Activated T-cell treated with anti-CD3 and anti-CD28 coated beads, Interleukin-2, amount 50 U/mL, for 4 hours (primary cell): ENCODE measurements around the gene NBAS. TPM values are rescaled to one million over a fixed set of nuclear protein-coding genes. Genes with fewer than 3 reads are reported as not detected.

Experiments
- ATAC-seq, 2 donors: fragments of 200-7000 bp; cut with Tn5 transposase; one replicate each; pipeline ENCODE4 v1.10.0; 2021
- DNase-seq: peaks from one replicate; pipeline ENCODE4 v3.0.0-alpha.2; 2020
- H3K27me3 Mint-ChIP-seq: one replicate; pipeline ENCODE4 v1.8.0; 2021; ENCODE audit warnings: low read depth, mixed read lengths
- H3K36me3 Mint-ChIP-seq: one replicate; pipeline ENCODE4 v1.8.0; 2022; ENCODE audit warnings: mixed read lengths; ENCODE audit not compliant: insufficient read depth
- H3K4me1 Mint-ChIP-seq: one replicate; pipeline ENCODE4 v1.8.0; 2021; ENCODE audit warnings: low read depth, mixed read lengths
- H3K4me3 Mint-ChIP-seq: one replicate; pipeline ENCODE4 v1.8.0; 2021; ENCODE audit warnings: mild to moderate bottlenecking, moderate library complexity, mixed read lengths
- H3K9me3 Mint-ChIP-seq: one replicate; pipeline ENCODE4 v1.8.0; 2021; ENCODE audit warnings: mixed read lengths
- total RNA-seq, 3 donors: library from RNA; stranded (reverse); gene quantifications; one replicate each; pipeline ENCODE4 v1.2.1, GENCODE V29; 2021

Gene NBAS
- total RNA-seq, 3 donors from 2014 or later = 28.5 to 30.4 (median 29.7) TPM

DNA sequence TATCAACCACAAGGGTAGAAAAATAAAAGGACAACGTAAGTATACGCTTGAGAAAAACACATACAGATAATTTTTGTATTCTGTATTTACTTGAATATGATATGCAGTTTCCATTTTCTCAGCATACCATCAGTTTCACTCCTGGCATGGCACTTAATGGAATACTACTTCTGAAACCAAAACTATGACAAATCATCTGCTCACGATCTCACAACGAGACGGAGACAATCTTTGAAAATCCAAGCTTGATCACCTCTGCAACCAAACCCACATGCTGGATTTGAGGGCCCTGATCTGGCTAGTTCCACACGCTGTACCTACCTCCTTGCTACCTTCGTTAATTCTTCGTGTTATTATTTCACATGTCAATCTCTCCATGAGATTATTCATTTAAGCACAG is 387.6 kb downstream of the NBAS start:
- DNase-seq (no peak), ATAC-seq (peak; percentile 19 to 24)
- H3K4me3 Mint-ChIP-seq = no peak overlapping the region
- peaks cover 37% of the 10 kb centered on the region for H3K4me1 Mint-ChIP-seq
- H3K27me3 Mint-ChIP-seq = no peaks in the 10 kb centered on the region
- H3K36me3 Mint-ChIP-seq = peaks cover 33% of the 10 kb centered on the region
- no peaks in the 10 kb centered on the region for H3K9me3 Mint-ChIP-seq

DNA sequence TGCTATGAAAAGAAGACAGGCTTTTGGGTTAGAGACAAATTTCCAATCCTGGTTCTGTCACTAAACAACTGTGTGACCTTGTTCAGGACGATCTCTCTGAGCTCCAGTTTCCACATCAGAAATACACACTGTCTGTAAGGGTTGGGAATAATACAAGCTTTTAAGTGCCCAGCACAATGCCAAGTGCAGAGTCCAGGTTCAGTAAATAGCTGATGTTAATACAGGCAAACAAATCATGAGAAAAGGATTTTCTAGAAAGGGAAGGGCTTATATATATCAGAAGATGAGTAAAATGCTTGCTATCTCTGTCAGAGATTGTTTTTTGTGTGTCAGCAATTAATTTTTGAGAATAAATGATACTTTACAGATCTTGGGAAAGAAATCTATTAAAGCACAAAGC is 388.3 kb downstream of the NBAS start:
- no peak for ATAC-seq
- no peak overlapping the region for H3K4me3 Mint-ChIP-seq

DNA sequence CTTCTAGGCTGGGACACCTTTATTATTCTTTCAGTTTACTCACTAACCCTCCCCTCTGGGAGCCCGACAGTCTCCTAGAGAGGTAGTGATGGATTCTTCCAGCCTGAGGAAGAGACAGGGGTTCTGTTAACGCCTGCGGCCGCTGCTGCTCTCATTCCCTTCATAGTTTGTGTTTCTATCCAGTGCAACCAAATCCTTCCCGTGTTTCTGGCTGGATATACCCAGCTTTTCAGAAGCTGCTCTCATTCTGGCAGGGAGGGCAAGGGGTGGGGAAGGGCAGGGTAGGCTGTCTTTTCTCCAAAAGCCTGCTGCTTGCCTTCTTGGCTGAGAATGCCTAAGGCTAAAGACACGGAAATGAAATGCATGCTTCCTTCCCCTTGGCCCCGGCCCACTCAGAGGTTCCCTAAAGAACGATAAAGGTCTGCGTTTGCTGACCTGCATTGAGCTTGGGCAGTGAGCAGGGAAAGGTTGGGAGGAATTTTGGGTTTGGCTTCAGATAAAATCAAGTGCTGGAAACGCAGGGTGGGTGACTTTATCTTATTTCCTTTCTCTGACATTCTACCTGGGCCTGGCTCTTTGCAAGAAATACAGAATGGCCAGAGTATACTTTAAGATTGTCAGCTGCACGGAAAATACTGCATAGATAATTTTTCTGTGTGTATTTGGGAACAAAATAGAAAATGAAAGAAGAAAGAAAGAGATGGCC is 390.9 kb downstream of the NBAS start:
- Mint-ChIP-seq H3K4me1 (peaks cover 9% of the 10 kb centered on the region), H3K36me3 (peaks cover 36% of the 10 kb centered on the region), H3K27me3 (no peaks in the 10 kb centered on the region), H3K9me3 (no peaks in the 10 kb centered on the region), H3K4me3 (no peak overlapping the region)
- no peak for DNase-seq
- no peak for ATAC-seq

More for the DNA sequence above, 388.3 kb downstream of the NBAS start:
- no peak for DNase-seq
- Mint-ChIP-seq H3K9me3 (no peaks in the 10 kb centered on the region), H3K27me3 (no peaks in the 10 kb centered on the region), H3K4me1 (peaks cover 32% of the 10 kb centered on the region), H3K36me3 (peaks cover 32% of the 10 kb centered on the region)

DNA sequence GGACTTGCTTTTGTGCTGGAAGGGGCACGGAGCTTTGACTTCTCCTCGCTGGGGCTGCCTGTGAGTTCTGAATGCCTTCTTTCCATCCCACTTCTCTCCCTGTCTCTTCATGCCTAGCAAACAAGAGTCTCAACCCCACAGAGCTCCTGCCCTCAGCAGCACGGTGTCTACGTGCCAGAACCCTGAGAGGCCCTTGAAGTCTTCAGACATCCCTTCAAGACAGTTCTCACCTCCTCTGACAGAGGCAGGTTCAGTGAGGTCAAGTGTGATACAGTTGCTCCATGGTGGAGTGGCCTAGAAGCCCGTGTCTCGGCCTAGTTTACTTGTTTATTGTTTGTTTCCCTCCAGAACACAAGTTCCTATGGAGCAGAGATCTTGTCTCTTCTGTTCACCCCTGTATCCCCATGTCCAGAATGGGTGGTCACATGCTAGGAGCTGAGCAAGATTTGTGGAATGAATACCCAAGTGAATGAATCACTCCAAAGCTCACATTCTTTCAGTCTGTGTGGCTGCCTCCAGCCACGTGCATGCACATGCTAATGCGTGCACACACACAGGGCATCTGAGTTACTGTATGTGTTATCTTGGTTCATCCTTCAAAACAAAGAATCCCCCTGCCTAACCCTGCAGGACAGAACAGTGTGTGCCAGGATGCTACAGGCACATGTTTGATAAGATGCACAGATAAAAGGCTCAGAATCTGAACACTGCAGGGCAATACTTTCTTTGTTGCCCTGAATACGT is 391.6 kb downstream of the NBAS start:
- Mint-ChIP-seq H3K36me3 (peaks cover 36% of the 10 kb centered on the region), H3K27me3 (no peaks in the 10 kb centered on the region), H3K4me3 (no peak overlapping the region), H3K9me3 (no peaks in the 10 kb centered on the region), H3K4me1 (peaks cover 9% of the 10 kb centered on the region)
- ATAC-seq (no peak), DNase-seq (no peak)

DNA sequence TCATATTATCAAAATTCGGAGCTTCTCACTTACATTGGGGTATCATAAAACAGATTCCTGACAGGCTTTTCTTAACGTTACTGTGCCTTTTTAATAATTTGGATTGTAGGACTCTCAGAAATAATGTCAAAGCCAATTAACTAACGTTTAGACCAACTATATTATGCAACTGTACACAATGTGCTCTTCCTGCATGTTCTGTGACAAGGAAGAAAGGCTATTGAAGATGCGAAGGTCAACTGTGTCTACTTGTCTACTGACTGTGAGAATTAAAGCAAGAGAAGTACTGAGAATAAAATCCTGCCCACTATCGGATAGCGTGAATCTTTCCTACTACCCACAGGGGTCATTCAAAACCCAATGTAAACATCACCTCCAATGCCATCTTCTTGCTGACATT is 393.0 kb downstream of the NBAS start:
- no peak overlapping the region for H3K4me3 Mint-ChIP-seq
- peaks cover 3% of the 10 kb centered on the region for H3K4me1 Mint-ChIP-seq
- peaks cover 30% of the 10 kb centered on the region for H3K36me3 Mint-ChIP-seq

DNA sequence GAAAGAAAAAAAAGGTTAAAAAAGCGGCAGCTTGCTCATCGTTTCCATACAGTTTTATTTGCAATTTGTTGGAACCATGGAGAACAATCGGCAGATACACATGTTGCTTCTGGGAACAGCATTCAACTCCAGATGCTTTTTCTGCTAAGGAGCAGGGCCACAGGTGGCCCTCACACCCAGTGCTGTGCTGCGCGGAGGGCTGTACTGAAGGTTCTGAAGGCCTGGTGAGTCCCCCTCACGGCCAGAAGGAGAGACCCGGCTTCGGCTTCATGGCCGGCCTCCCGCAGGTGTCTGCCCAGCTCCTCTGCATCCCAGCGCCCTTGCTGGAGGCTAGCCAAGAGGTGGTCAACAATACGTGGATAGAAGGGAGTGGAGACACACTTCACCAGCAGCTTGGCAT is 394.3 kb downstream of the NBAS start:
- H3K4me1 Mint-ChIP-seq = no peaks in the 10 kb centered on the region
- ATAC-seq = no peak
- H3K36me3 Mint-ChIP-seq = peaks cover 28% of the 10 kb centered on the region
- H3K9me3 Mint-ChIP-seq = no peaks in the 10 kb centered on the region
- DNase-seq = no peak
- H3K27me3 Mint-ChIP-seq = no peaks in the 10 kb centered on the region
- H3K4me3 Mint-ChIP-seq = no peak overlapping the region

More for the DNA sequence above, 393.0 kb downstream of the NBAS start:
- no peaks in the 10 kb centered on the region for H3K9me3 Mint-ChIP-seq
- DNase-seq (no peak), ATAC-seq (no peak)
- H3K27me3 Mint-ChIP-seq = no peaks in the 10 kb centered on the region

DNA sequence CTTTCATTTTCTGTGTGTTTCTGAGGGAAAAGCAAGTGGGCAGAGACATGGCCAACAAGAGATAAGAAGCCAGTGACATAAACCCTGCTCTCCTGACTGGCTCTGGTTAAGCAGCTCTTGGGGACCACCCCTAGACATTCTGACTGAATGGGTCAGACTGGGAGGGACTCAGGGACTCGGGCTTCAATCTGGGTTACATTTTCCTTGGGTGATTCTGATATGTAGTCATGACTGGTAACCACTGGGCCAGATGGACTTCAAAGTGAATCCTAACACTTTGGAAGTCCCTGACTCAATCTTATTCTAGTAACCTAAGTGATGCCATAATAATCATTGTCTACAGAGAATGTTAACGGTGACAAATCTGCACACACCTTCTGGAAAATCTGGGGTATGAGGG is 397.8 kb downstream of the NBAS start:
- DNase-seq (no peak), ATAC-seq (no peak)
- H3K36me3 Mint-ChIP-seq = peaks cover 13% of the 10 kb centered on the region
- H3K9me3 Mint-ChIP-seq = no peaks in the 10 kb centered on the region
- no peak overlapping the region for H3K4me3 Mint-ChIP-seq
- no peaks in the 10 kb centered on the region for H3K27me3 Mint-ChIP-seq
- H3K4me1 Mint-ChIP-seq = no peaks in the 10 kb centered on the region

DNA sequence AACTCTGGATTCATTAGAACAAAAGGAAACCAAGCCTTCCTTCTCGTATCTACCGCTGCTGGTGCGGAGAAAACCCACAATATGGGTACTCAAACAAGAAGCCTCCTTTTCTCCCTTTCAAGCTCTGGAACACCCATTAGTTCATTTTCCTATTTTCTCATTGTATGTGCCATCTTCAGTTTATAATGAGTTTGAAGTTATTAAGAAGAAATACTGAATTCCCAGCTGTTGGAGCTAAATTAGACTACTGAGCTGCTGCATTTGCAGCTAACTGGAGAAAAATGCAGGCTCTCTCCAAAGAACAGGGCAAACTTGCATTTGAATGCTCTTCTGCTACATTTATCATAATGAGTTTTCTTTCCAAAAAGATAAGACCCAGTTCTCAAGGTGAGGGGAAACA is 398.5 kb downstream of the NBAS start:
- H3K27me3 Mint-ChIP-seq = no peaks in the 10 kb centered on the region
- no peak overlapping the region for H3K4me3 Mint-ChIP-seq
- no peaks in the 10 kb centered on the region for H3K9me3 Mint-ChIP-seq
- ATAC-seq (no peak), DNase-seq (no peak)
- peaks cover 10% of the 10 kb centered on the region for H3K36me3 Mint-ChIP-seq
- no peaks in the 10 kb centered on the region for H3K4me1 Mint-ChIP-seq

DNA sequence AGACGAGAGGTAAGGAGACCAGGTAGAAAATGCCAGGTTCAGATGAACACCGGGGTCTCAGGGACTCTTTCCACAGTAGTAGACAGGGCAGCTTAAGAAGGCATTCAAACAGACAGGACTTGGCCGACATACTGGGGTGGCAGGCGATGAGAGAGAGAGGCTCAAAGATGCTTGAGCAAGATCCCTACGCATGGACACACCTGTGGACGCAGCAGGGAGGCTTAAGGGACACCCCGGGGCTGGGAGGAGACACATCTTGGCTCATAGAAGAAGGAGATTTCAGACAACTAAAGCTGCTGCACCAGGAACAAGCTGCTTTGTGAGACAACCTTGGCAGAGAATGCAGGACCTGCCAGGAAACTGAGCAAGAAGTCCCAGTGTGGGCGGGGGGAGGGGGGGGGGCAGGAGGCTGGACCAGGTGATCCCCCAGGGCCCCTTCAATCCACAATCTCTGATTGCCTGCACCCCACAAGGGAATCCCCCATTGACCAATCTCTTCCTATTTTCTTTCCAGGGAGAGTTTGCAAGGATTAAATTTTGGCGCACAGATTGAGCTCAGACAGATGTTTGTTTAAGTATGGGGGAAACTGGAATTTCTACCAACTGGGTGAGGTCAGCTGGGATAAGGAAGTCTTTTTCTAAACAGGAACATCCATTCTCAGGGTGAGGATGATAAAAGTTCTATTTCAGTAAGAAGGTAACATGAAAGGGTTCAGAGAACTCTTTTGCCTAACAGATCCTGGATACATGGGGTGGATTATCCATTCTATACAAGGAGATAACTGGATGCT is 400.7 kb downstream of the NBAS start:
- ATAC-seq (no peak), DNase-seq (no peak)
- H3K4me1 Mint-ChIP-seq = no peaks in the 10 kb centered on the region
- H3K9me3 Mint-ChIP-seq = no peaks in the 10 kb centered on the region
- H3K4me3 Mint-ChIP-seq = no peak overlapping the region
- no peaks in the 10 kb centered on the region for H3K36me3 Mint-ChIP-seq
- H3K27me3 Mint-ChIP-seq = no peaks in the 10 kb centered on the region

DNA sequence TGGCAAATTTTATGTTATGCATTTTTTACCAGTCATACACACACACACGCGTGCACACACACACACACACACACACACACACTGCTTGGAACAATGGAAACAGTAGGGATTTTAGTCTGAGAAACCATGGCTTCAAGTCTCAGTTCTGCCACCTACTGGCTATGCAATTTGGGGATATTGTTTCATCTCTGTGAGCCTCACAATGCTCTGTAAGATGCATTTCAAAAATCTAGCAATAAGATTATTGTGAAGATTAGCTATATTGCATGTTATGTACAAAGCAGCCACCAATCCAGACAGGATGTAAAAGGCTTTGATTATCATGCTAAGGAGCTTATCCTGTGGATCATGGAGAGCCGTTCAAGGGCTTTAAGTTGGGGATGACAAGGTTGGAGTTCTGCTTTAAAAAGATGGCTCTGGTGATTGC is 401.4 kb downstream of the NBAS start:
- H3K27me3 Mint-ChIP-seq = no peaks in the 10 kb centered on the region
- H3K4me3 Mint-ChIP-seq = no peak overlapping the region
- H3K36me3 Mint-ChIP-seq = no peaks in the 10 kb centered on the region
- ATAC-seq (no peak), DNase-seq (no peak)
- H3K9me3 Mint-ChIP-seq = no peaks in the 10 kb centered on the region
- H3K4me1 Mint-ChIP-seq = no peaks in the 10 kb centered on the region

DNA sequence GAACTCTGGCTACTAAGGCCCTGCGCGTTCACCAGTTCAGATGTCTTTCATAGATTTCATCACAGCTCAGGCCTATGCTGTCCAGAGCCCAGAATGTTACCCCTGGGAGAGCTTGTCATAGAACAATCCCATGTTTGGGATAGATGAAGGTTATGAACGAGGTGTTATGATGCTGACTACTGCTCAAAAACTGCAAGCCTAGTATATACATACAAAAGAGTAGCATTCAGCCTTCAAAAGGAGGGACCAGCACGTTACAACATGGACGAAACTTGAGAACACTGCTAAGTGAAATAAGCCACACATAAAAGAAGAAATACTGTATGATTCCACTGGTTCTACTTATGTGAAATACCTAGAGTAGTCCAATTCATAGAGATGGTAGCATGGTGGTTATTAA is 401.9 kb downstream of the NBAS start:
- Mint-ChIP-seq H3K27me3 (no peaks in the 10 kb centered on the region), H3K9me3 (no peaks in the 10 kb centered on the region), H3K36me3 (no peaks in the 10 kb centered on the region), H3K4me1 (no peaks in the 10 kb centered on the region), H3K4me3 (no peak overlapping the region)
- ATAC-seq (no peak), DNase-seq (no peak)

DNA sequence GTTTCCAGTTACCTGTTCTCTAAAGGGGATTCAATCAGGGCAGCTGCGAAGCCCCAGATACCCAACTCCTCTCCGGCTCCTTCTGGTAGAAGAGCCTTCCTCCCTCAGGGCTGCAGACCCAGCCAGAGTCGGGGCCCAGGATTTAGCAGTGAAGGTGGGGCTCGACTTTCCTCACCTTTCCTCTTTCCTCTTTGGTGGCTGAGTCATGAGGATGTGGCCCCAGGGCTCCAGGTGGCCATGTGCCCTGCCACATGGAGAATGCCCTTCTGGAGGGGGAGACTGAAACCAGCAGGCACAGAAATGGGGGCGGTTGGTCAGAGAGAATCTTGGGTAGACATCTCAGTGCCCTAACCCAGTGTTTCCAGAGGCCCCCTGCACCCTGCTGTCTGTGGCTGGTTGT is 402.6 kb downstream of the NBAS start:
- Mint-ChIP-seq H3K4me1 (no peaks in the 10 kb centered on the region), H3K4me3 (no peak overlapping the region), H3K27me3 (no peaks in the 10 kb centered on the region)

DNA sequence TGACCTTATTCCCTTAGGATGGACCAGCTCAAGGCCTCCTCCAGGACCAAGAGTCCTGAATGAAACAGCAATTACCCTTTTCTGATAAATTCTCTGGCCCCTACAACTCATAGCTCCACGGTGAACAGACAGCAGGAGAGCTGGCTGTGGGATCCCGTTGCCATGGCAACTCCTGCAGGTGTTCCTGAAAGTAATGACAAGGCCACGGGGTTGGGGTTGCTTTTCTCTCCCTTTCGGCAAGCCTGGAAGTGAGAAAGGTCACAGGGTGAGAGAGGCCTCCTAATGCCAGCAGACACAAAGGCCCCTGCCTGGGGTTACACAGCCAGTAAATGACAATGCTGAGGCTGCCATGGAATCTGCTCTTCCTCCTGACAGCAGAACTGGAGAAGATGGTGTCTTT is 403.0 kb downstream of the NBAS start:
- no peak overlapping the region for H3K4me3 Mint-ChIP-seq
- no peaks in the 10 kb centered on the region for H3K9me3 Mint-ChIP-seq
- no peak for DNase-seq
- H3K36me3 Mint-ChIP-seq = no peaks in the 10 kb centered on the region
- no peaks in the 10 kb centered on the region for H3K27me3 Mint-ChIP-seq
- ATAC-seq = no peak
- no peaks in the 10 kb centered on the region for H3K4me1 Mint-ChIP-seq

More for the DNA sequence above, 402.6 kb downstream of the NBAS start:
- ATAC-seq = no peak
- H3K9me3 Mint-ChIP-seq = no peaks in the 10 kb centered on the region
- no peaks in the 10 kb centered on the region for H3K36me3 Mint-ChIP-seq
- DNase-seq = no peak

DNA sequence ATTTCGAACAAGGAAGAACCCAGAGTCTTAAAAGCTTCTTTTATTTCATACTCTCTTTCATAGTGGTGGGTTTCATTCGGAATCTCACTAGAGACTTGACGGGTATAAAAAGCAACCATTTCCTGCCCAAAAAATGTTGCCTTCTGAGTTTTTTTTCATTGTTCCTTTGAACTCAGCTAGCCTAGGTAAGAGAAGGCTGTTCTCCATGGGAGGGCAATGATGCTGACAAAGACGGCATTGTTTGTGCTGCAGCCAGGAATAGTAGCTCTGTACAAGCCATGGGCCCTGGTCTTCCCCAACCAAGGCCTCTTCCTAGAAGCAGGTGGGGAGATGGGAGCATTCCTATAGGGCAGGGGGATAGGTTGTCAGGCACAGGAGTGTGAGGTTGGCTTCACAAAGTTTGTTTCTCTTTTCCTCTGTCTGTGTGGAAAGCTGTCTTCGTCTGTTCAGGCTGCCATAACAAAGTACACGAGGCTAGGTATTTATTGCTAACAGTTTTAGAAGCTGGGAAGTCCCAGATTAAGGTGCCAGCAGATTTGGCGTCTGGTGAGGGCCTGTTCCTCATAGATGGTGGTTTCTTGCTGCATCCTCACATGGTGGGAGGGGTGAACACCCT is 405.1 kb downstream of the NBAS start:
- Mint-ChIP-seq H3K9me3 (no peaks in the 10 kb centered on the region), H3K4me1 (no peaks in the 10 kb centered on the region), H3K4me3 (no peak overlapping the region), H3K36me3 (no peaks in the 10 kb centered on the region), H3K27me3 (no peaks in the 10 kb centered on the region)
- ATAC-seq = no peak
- DNase-seq = no peak
